Measurements from ENCODE around the gene MAP2K3. TPM values are rescaled to one million over a fixed set of nuclear protein-coding genes. Genes with fewer than 3 reads are reported as not detected.

Gene MAP2K3
- total and polyA plus RNA-seq, 2 of the 4 experiments (the other 2 are of a cell fraction), result 23.5 to 82.2 TPM

GRCh38 chr17:21268596-21269188, 15.8 kb upstream of the MAP2K3 start:
- Histone ChIP-seq H2AK5ac (ENCODE audit: low read depth, low read length) (no peak overlapping the region), H3K4ac (ENCODE audit: low read depth, low read length) (no peak overlapping the region), H4K5ac (ENCODE audit: low read depth, low read length) (no peak overlapping the region), H2BK5ac (ENCODE audit: low read depth, low read length, poor library complexity, severe bottlenecking) (no peak overlapping the region), H3K56ac (ENCODE audit: extremely low read depth, insufficient read depth, low read length) (no peak overlapping the region), H3K79me1 (ENCODE audit: low read depth in 1 of 2, low read length in 2 of 2) (no peaks in the 10 kb centered on the region), H3K23ac (ENCODE audit: low read depth, low read length) (no peak overlapping the region), H4K20me1 (ENCODE audit: insufficient read depth, low read length) (no peaks in the 10 kb centered on the region), H3K9me3 (ENCODE audit: control insufficient read depth, insufficient read depth, low read length) (no peaks in the 10 kb centered on the region), H3K18ac (ENCODE audit: low read depth, low read length) (no peak overlapping the region), H2AK9ac (replicated peaks; ENCODE audit: low read depth, low read length, poor library complexity) (peak overlapping the region; percentile 34), H3K4me1 (ENCODE audit: control insufficient read depth, insufficient read depth, low read length) (peaks cover 2% of the 10 kb centered on the region; the same call in 1 of the 2 replicates), H2BK15ac (ENCODE audit: low read depth, low read length) (no peak overlapping the region), H2BK120ac (ENCODE audit: low read depth, low read length) (no peak overlapping the region), H3K9me1 (ENCODE audit: insufficient read depth, low read length) (no peaks in the 10 kb centered on the region), H4K8ac (ENCODE audit: low read depth in 2 of 2, low read length in 2 of 2) (no peak overlapping the region), H3K4me2 (ENCODE audit: low read depth, low read length) (no peak overlapping the region), H3K36me3 (ENCODE audit: control insufficient read depth, insufficient read depth, low read length) (no peaks in the 10 kb centered on the region), H3K27me3 (ENCODE audit: control insufficient read depth, insufficient read depth, low read length) (no peaks in the 10 kb centered on the region), H4K91ac (ENCODE audit: insufficient read depth, low read depth, low read length) (no peak overlapping the region), H2BK20ac (ENCODE audit: low read depth, low read length) (no peak overlapping the region), H3K27ac (ENCODE audit: insufficient read depth, low read length) (no peak overlapping the region), H2AFZ (replicated peaks; ENCODE audit: low read length, poor library complexity) (peak overlapping the region; percentile 26), H3K14ac (replicated peaks; ENCODE audit: low read depth, low read length) (no peak overlapping the region), H3K9ac (ENCODE audit: low read depth, low read length) (no peak overlapping the region), H3K4me3 (ENCODE audit: insufficient read depth, low read depth, low read length) (no peak overlapping the region)
- no CpG with 5 or more reads among the region's 7 CpGs for WGBS, 2 experiments (ENCODE audit: extremely low coverage in 2 of 2, insufficient read length in 1 of 2)
- TF ChIP-seq USF2 (IDR thresholded peaks at IDR 0.05; ENCODE audit: low read depth, low read length), result no peak
- TF ChIP-seq POLR2A (IDR thresholded peaks at IDR 0.05; ENCODE audit: low read depth, low read length), result no peak
- no peak for TF ChIP-seq CHD1 (IDR thresholded peaks at IDR 0.05; ENCODE audit: low read depth, low read length)
- in situ Hi-C loops (cut with MboI; ENCODE audit: low sequenced_read_pairs) (no loop called here), dilution Hi-C loops (cut with HindIII; ENCODE audit: low sequenced_read_pairs, unreplicated experiment) (no loop called here), intact Hi-C loops (cut with micrococcal nuclease) (no loop called here)
- BruUV-seq (replicated peaks), result no TSS peak
- ChIA-PET POLR2A (ENCODE audit: unreplicated experiment) (no interaction called here), CTCF (no interaction called here)
- DNase-seq (no peak), ATAC-seq (ENCODE audit: low read depth) (no peak; the same call in 1 of the 2 replicates)
